ENCODE measurements around the gene PRIM2.

DNA sequence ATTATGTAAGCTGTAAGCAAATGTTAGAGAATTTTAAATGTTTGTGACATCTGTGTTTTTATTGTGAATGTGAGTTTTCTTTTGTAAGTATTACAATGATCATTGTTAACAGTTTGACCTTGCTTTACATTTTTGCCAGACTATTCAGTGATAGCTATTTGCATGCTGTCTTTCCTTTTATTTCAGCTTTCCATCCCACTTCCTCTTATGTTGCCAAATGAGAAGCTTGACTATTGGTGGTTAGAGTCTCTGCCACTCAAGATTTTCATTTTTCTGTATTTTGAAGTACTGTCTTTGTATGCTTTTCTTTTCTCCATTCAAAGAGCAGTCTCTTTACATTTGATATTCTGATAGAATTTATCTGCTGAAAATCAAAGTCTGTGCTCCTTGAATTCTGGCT is 104.1 kb downstream of the PRIM2 start:
- TF ChIP-seq POLR2A (IDR thresholded peaks at IDR 0.05) (no peak), CTCF (IDR thresholded peaks at IDR 0.05) (no peak)
